Cardiac septum (tissue), 1 donor: ENCODE measurements around the gene POU2F2. TPM values are rescaled to one million over a fixed set of nuclear protein-coding genes. Genes with fewer than 3 reads are reported as not detected.

ENCODE experiments used
- DNase-seq: peaks from one replicate; pipeline ENCODE4 v3.0.0-alpha.2; 2020; ENCODE audit warnings: low spot score
- intact Hi-C: fragments of 100-400 bp; cut with DNase I; formaldehyde crosslinking; loops from one replicate; pipeline ENCODE4 v1.14.0; 2022
- total RNA-seq: library from RNA; stranded (reverse); fragmentation: NEBNext Ultra II Directional; extraction: Animal tissue kit (Norgen Biotek cat#: 25700); gene quantifications from one replicate; pipeline ENCODE4 v1.2.1, GENCODE V29; 2021
- donor health status: DM: no; HTN: no; CAD: no.

Gene POU2F2
- total RNA-seq, 1 donor from 2014 or later = 0.51 TPM

DNA sequence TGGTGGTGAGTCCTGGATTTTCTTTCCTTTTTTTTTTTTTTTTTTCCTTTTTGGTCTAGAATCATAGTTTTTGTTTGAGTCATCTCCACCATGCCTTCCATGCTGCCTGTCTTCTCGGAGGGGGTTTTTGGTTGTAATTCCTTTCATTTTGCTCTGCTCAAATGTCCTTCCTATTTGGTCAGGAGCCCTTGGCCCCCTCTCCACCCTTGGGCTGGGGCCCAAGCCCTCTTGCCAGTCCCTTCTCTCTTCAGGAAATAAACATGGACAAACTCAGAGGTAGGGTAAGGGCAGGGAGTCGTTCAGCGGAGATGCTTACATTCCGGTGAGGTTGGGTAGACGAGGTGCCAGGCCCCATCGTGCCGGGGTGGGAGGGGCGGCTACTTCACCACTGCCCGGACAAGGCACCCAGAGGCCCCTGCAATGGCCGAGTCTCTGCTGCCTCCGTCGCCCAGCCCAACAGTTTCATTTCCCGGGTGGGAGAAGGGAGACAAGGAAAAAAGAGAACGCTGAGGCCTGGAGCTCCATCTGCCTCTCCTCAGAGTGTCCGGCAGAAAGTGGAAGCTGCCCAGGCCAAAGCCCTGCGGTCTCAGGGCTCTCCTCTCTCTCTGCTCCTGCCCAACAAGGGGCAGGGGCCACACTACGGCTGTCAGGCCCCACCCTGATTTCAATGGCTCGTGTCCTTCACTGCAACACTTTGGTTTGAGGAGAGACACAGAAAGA, 43.6 kb downstream of the POU2F2 start:
- no peak for DNase-seq
- intact Hi-C loops = no loop called here

DNA sequence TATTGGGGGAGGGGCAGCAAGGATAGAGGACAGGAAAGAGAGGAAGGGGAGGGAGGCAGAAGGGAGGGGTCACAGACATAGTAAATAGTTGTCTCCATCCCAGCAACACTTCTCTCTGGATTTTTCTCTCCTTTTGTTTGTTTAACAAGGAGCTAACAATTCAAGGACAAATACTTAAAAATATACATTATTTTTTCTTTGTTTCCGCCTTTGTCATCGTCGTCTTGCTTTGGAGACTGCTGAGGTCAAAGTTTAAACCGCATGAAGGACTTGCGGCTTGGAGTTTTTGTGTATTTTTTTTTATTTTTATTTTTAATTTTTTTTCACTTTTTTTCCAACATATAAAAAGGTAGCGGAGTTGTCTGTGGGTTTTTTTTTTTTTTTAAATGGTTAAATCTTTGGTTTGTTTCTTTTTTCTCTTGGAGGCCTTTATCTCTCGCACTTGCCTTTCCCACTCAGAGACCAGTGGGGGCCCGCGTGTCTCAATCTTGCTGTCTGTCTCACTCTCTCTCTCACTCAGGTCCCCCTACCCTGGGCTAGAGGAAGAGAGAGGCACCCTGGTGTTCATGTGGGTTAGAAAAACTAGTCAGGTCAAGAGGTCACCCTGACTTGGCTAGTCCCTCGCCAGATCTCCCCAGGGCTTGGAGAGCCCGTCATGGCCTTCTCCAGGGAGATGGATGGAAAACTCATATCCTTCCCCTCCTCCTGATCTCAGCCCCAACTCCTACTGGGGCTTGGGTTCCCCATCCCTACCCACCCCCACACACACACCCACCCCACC, 45.3 kb downstream of the POU2F2 start:
- DNase-seq = no peak
- intact Hi-C loops = no loop called here

DNA sequence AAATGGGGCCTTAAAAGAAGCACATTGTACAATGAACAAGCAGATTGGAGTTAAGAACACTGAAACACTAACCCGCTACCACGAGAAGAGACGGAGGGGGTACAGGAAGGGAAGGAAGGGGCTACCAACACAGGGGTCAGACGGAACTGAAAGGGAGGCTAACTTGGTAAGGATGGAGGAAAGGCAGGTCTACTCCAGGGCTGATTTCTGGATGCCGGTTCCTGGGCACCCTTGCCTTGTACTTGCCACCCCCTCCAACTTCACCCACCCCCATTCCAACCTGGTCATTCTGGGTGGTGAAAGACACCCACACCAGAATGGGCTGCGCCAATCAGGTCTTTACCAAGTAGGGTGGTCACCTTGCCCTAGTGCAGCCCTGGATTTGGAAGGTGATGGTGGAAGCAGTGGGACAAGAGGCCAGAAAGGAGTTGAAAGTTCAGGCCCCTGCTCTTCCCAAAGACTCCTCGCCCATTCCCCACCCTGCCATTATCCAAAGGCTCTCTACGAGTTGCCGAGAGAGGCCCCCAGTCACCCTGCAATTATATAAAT, 46.0 kb downstream of the POU2F2 start:
- no peak for DNase-seq
- intact Hi-C loops = no loop called here

DNA sequence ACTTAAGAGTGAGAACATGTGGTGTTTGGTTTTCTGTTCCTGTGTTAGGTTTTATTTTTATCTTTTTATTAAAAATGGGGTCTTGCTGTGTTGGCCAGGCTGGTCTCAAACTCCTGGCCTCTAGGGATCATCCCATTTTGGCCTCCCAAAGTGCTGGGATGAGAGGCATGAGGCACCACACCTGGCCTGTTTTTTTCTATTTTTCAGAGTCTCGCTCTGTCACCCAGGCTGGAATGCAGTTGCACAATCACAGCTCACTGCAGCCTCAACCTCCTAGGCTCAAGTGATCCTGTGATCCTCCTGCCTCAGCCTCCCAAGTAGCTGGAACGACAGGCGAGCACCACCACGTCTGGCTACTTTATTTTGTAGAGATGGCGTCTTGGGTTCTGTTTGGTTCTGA, 48.7 kb downstream of the POU2F2 start:
- intact Hi-C loops = no loop called here
- no peak for DNase-seq

DNA sequence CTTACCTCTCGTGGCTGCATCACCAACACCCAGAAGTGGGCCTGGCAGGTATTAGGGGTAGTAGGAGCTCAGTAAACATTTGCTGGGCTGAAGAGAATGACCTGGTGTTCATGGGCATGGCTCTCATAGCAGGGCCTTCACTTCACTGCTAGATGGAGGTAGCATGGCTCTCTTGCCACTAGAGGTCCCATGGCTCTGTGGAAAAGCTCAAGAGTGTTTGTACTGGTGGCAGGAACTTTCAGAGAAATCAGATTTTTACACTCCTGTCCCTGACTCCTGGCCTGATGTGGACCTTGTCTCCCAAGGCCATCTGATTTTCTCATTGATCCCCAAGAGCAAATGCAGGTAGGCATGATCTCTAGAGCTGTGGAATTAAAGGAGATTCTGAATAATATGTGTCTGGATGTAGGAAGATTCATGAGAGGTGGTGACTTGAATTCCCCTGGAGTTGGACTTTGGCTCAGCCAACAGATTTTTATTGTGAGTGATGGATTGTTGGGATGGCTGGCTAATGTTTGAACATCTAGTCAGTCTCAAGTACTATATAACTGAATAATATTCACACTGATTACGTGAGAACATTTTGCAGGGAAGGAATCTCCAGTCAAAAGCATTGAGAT, 50.6 kb downstream of the POU2F2 start:
- intact Hi-C loops = no loop called here
- DNase-seq = no peak

DNA sequence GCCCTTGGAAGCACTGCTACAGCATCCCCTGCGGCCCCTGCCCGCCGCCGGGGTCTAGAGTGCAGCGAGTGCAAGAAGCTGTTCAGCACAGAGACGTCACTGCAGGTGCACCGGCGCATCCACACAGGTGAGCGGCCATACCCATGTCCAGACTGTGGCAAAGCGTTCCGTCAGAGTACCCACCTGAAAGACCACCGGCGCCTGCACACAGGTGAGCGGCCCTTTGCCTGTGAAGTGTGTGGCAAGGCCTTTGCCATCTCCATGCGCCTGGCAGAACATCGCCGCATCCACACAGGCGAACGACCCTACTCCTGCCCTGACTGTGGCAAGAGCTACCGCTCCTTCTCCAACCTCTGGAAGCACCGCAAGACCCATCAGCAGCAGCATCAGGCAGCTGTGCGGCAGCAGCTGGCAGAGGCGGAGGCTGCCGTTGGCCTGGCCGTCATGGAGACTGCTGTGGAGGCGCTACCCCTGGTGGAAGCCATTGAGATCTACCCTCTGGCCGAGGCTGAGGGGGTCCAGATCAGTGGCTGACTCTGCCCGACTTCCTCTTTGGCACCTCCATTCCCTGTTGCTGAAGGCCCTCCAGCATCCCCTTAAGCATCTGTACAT, 51.4 kb downstream of the POU2F2 start:
- DNase-seq = no peak
- intact Hi-C loops = no loop called here

DNA sequence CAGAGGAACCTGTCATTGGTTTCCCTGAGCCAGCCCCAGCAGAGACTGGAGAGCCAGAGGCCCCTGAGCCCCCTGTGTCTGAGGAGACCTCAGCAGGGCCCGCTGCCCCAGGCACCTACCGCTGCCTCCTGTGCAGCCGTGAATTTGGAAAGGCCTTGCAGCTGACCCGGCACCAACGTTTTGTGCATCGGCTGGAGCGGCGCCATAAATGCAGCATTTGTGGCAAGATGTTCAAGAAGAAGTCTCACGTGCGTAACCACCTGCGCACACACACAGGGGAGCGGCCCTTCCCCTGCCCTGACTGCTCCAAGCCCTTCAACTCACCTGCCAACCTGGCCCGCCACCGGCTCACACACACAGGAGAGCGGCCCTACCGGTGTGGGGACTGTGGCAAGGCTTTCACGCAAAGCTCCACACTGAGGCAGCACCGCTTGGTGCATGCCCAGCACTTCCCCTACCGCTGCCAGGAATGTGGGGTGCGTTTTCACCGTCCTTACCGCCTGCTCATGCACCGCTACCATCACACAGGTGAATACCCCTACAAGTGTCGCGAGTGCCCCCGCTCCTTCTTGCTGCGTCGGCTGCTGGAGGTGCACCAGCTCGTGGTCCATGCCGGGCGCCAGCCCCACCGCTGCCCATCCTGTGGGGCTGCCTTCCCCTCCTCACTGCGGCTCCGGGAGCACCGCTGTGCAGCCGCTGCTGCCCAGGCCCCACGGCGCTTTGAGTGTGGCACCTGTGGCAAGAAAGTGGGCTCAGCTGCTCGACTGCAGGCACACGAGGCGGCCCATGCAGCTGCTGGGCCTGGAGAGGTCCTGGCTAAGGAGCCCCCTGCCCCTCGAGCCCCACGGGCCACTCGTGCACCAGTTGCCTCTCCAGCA, 52.1 kb downstream of the POU2F2 start:
- intact Hi-C loops = loop anchor here (5.0 kb wide), 1 partner anchor 83 kb away; no protein-coding TSS in a partner anchor

DNA sequence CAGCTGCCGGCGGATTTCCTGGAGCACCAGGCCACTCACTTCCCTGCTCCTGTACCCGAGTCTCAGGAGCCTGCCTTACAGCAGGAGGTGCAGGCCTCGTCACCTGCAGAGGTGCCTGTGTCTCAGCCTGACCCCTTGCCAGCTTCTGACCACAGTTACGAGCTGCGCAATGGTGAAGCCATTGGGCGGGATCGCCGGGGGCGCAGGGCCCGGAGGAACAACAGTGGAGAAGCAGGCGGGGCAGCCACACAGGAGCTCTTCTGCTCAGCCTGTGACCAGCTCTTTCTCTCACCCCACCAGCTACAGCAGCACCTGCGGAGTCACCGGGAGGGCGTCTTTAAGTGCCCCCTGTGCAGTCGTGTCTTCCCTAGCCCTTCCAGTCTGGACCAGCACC, 53.0 kb downstream of the POU2F2 start:
- no peak for DNase-seq
- intact Hi-C loops = loop anchor here (5.0 kb wide), 1 partner anchor 82 kb away; no protein-coding TSS in a partner anchor

More for the DNA sequence above, 52.1 kb downstream of the POU2F2 start:
- no peak for DNase-seq

DNA sequence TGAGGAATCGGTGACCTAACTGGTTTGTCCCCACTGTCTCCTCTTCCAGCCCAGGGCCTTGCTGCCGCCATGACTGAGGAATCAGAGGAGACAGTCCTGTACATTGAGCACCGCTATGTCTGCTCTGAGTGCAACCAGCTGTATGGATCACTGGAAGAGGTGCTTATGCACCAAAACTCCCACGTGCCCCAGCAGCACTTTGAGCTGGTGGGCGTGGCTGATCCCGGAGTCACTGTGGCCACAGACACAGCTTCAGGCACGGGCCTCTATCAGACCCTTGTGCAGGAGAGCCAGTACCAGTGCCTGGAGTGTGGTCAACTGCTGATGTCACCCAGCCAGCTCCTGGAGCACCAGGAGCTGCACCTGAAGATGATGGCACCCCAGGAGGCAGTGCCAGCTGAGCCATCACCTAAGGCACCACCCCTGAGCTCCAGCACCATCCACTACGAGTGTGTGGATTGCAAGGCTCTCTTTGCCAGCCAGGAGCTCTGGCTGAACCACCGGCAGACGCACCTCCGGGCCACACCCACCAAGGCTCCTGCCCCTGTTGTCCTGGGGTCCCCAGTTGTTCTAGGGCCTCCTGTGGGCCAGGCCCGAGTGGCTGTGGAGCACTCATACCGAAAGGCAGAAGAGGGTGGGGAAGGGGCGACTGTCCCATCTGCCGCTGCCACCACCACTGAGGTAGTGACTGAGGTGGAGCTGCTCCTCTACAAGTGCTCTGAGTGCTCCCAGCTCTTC, 53.5 kb downstream of the POU2F2 start:
- intact Hi-C loops = loop anchor here (5.0 kb wide), 1 partner anchor 81 kb away; no protein-coding TSS in a partner anchor
- no peak for DNase-seq

DNA sequence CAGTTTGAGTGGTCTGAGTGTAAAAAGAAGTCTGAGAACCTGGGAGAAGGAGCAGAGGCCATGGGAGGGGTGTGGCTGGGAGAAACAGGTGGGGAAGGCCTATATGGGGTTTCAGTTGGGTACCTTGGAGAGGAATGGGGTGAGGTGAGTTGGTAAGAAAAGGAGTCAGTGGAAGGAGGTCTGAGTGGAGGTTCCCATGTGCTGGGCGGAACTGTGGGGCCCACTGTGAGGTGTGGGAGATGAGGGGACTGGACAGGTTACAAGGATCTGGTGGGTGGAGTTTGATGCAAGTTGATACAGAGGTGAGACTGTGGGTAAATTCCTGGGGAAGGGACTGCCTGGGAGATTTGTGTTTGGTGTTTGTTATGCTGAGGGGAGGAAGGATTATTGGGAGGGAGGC, 54.2 kb downstream of the POU2F2 start:
- intact Hi-C loops = loop anchor here (5.0 kb wide), 1 partner anchor 81 kb away; no protein-coding TSS in a partner anchor
- DNase-seq = no peak

DNA sequence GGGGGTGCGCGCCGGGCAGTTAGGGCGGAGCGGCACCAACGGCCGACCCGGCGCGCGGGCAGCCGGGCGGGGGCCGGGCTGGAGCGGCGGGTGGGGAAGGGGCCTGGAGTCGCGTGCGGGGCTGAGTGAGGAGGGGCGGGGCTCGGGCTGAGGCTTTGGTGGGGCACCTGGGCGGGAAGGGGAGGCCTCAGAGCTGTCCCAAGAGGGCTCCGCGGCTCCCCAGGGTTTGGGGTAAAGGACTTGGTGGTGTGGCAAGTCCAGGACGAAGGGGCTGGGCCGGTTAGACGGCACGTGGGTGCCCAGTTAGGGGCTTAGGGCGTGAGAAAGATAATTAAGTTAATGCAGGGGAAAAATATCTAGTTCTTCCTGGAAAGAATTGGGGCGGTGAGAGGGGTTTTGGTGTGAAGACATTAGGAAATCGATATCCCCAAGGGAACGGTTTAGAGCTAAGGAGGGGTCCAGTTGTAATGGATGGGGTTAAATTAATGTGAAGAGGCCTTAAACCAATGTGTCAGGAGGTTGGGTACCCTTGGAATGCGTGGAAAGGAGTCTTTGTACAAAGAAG, 55.8 kb downstream of the POU2F2 start:
- intact Hi-C loops = loop anchor here (5.0 kb wide), 1 partner anchor 79 kb away; no protein-coding TSS in a partner anchor
- no peak for DNase-seq

DNA sequence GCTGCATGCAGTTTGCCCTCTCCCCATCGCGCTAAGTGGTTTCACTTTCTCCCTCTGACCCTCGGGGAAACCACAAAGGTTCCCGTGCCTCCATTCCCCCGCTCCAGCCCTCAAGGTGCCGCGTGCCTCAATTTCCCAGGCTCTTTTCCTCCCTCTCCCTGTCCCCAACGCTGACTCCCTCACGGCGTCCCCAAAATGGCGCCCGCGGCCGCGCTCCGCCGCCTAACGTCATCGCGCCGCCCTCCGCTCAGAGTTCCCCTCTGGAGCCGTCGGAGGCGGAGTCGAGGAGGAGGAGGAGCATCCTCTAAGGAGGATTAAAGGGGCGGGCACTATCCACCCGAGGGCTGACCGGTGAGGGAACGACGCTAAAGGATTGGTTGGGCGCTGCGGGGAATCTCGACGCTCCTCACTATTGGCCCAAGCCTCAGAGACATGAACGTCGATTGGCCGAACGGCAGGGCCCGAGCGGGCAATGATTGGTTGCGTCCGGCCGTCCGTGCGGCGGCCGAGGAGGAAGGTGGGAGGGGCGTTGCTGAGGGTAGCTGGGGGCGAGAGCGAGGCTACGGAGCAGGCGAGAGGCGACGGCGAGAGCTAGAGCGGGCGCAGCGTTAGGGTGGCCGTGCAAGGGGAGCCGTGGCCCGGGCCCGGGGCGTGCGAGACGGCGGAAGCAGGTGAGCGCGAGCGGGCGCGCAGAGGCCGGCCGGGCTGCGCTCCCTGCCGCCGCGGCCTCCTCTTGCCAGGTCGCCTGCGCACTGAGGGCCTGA, 56.4 kb downstream of the POU2F2 start, which contains the start of gene ZNF574:
TSS of gene ZNF574 (plus strand) at position 551 of the 764 bp plus-strand sequence. CDS start 2,441 bp downstream, outside the sequence.
- peak; percentile 99 for DNase-seq

DNA sequence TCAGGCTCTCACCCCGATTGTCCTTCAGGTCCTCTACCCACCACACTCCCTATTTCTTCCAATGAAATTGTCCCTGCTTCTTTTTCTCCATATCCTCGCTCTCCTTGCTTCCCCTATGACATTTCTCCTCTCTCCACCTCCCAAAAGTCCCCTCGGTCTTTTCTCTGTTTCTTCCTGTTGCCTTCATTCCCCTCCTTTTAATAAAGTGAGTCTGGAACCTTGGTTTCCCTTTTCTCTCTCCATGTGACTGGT, 57.0 kb downstream of the POU2F2 start:
- DNase-seq = no peak
- intact Hi-C loops = loop anchor here (5.0 kb wide), 1 partner anchor 78 kb away; no protein-coding TSS in a partner anchor

More for the DNA sequence above, 56.4 kb downstream of the POU2F2 start, which contains the start of gene ZNF574:
- intact Hi-C loops = loop anchor here (5.0 kb wide), 1 partner anchor 78 kb away; no protein-coding TSS in a partner anchor

DNA sequence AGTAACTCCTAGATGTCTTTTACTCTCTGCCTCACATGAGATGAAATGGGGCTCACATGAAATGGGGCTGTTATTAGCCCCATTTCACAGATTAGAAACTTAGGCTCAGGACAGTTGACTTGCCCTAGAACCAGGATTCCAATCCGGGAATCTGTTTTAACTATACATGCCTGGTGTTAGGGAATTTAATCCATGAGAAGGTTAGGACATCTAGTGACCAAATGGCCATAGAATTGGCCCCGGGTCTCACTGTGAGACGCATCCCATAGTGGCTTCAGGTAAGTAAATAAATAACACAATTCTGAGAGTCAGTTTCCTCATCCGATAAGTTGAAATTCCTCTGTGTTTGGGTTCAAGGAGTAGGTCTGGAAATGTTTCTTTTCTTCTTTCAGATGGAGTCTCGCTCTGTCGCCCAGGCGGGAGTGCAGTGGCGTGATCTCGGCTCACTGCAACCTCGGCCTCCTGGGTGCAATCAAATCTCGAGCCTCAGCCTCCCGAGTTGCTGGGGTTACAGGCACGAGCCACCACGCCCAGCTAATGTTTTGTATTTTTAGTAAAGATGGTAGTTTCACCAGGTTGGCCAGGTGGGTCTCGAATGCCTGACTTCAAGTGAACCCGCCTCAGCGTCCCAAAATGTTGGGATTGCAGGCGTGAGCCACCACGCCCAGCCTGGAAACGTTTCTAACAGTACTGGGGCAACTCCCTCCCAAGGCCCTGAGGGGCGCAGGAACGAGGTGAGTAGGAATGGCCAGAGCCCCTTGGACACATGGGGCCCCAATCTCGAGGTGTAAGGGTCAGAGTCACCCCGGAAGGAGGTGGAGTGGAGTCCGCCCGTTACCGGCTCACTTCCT, 57.5 kb downstream of the POU2F2 start:
- no peak for DNase-seq
- intact Hi-C loops = loop anchor here (5.0 kb wide), 1 partner anchor 77 kb away; no protein-coding TSS in a partner anchor

DNA sequence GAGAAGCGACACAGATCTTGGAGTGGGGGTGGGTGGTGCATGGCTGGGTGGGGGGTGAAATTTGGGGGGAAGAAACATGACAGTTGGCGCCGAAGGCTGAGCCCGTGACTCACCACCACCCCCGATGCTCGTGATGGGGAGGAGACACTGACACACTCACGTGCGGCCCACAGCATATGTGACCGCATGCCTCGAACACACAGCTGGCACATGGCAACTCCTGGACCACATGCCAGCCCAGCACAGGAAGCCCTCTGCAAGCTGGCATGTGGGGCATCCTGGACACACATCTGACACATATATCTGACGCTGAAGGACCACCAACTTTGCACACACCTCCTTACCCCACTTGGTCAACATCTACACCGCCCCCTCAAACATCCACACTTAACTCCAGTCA, 61.0 kb downstream of the POU2F2 start:
- intact Hi-C loops = no loop called here

More for the DNA sequence above, 61.0 kb downstream of the POU2F2 start:
- no peak for DNase-seq
